ENCODE results near the gene GAS2.

- TF ChIP-seq CTCF (conservative IDR thresholded peaks at IDR 0.05; ENCODE audit: low read depth, low read length) (no peak), POLR2A (IDR thresholded peaks at IDR 0.05; ENCODE audit: low read depth, low read length) (no peak), CEBPB (IDR thresholded peaks at IDR 0.05; ENCODE audit: low read depth, low read length) (peak; percentile 54), RFX5 (IDR thresholded peaks at IDR 0.05; ENCODE audit: low read depth, low read length) (no peak), MAFK (IDR thresholded peaks at IDR 0.05; ENCODE audit: low read depth, low read length) (no peak), BHLHE40 (IDR thresholded peaks at IDR 0.05; ENCODE audit: low read depth, low read length) (no peak), RCOR1 (IDR thresholded peaks at IDR 0.05; ENCODE audit: insufficient replicate concordance, low read length) (no peak), FOS (IDR thresholded peaks at IDR 0.05; ENCODE audit: low read depth, low read length) (no peak)
- TF ChIP-seq, protein P1, sequence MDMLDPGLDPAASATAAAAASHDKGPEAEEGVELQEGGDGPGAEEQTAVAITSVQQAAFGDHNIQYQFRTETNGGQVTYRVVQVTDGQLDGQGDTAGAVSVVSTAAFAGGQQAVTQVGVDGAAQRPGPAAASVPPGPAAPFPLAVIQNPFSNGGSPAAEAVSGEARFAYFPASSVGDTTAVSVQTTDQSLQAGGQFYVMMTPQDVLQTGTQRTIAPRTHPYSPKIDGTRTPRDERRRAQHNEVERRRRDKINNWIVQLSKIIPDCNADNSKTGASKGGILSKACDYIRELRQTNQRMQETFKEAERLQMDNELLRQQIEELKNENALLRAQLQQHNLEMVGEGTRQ (IDR thresholded peaks at IDR 0.05; ENCODE audit: low read depth, low read length), result no peak
Observed at GRCh38 chr11:22734628-22735345, 68.4 kb downstream of the GAS2 start.

Measured in IMR-90 (cell line).